Suprapubic skin (tissue), 4 donors: ENCODE data around the gene REM2. TPM values are rescaled to one million over a fixed set of nuclear protein-coding genes. Genes with fewer than 3 reads are reported as not detected.

Experiments
- DNase-seq, 2 donors: peaks; one replicate each; pipeline ENCODE4 v3.0.0-alpha.2; 2019; ENCODE audit warnings: low spot score in 2 of 2
- H3K27ac ChIP-seq: fragments of 200-600 bp; sonication (generic); one replicate; pipeline ENCODE4 v1.5.1; 2019
- H3K27me3 ChIP-seq: fragments of 200-600 bp; sonication (generic); one replicate; pipeline ENCODE4 v1.5.1; 2019
- H3K36me3 ChIP-seq: fragments of 200-600 bp; sonication (generic); one replicate; pipeline ENCODE4 v1.5.1; 2019
- H3K4me1 ChIP-seq: fragments of 200-600 bp; sonication (generic); one replicate; pipeline ENCODE4 v1.5.1; 2019
- H3K4me3 ChIP-seq: fragments of 200-600 bp; sonication (generic); one replicate; pipeline ENCODE4 v1.5.1; 2019; ENCODE audit warnings: mild to moderate bottlenecking
- H3K9me3 ChIP-seq: fragments of 200-600 bp; sonication (generic); one replicate; pipeline ENCODE4 v1.5.1; 2019
- CTCF ChIP-seq, 2 donors: fragments of 200-600 bp in 1 of 2; fragments of 450-650 bp in 1 of 2; sonication (generic) in 1 of 2; IDR thresholded peaks; one replicate each; pipeline ENCODE4 v1.5.1; 2016 to 2019; ENCODE audit warnings: antibody characterized with exemption in 2 of 2, mild to moderate bottlenecking in 1 of 2, moderate library complexity in 1 of 2
- EP300 ChIP-seq: sonication (generic); formaldehyde crosslinking; IDR thresholded peaks from one replicate; pipeline ENCODE4 v1.6.1; 2017; ENCODE audit warnings: antibody characterized with exemption
- POLR2A ChIP-seq, 2 donors: fragments of 450-650 bp; IDR thresholded peaks; one replicate each; pipeline ENCODE4 v1.6.1; 2017; ENCODE audit warnings: antibody characterized with exemption in 2 of 2, mild to moderate bottlenecking in 2 of 2, moderate library complexity in 2 of 2
- POLR2AphosphoS5 ChIP-seq, 3 donors: sonication (generic); formaldehyde crosslinking; IDR thresholded peaks; one replicate each; pipeline ENCODE4 v1.6.1; 2017; ENCODE audit warnings: antibody characterized with exemption in 3 of 3
- WGBS: methylation state at CpG from one replicate; pipeline ENCODE4 v1.1.5; 2018; 5-methylcytosine and 5-hydroxymethylcytosine counted together
- total RNA-seq, 4 donors: library from RNA; depleted of rRNA; stranded (reverse); fragments of >200 nt; gene quantifications; one replicate each; pipeline ENCODE4 v1.1.0, GENCODE V29; 2016

REM2 gene
- total RNA-seq, 4 donors from 2014 or later, result 0.89 to 5.4 (median 1.2) TPM

DNA sequence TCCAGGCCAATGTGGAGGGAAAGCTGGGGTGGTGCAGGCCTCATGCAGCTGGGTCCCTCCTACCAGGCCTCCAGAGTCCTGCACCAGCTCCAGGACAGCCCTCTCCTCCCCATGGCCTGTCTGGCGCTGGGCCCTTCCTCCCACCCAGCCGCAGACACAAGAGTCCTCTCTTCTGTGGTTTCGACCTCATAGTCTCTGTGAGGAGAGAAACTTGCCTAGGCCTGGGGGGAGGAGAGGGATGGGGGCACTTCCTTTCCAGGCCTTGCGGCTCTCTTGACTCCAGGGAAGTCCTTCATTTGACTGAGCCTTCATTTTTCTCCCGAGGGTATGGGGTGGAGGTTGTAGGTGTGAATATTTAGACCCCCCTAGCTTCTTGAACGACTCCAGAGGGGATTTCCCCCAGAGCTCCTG, 44.4 kb upstream of the REM2 start:
- TF ChIP-seq CTCF (IDR thresholded peaks at IDR 0.05), result no peak
- TF ChIP-seq POLR2AphosphoS5 (IDR thresholded peaks at IDR 0.05), result no peak
- no peak for TF ChIP-seq EP300
- TF ChIP-seq POLR2A (IDR thresholded peaks at IDR 0.05), result no peak
- DNase-seq, result peak in 1 of 2 donors; percentile 81
- Histone ChIP-seq H3K4me1 (peaks cover 58% of the 10 kb centered on the region), H3K36me3 (peaks cover 32% of the 10 kb centered on the region), H3K27ac (peak overlapping the region; percentile 96), H3K9me3 (no peaks in the 10 kb centered on the region), H3K4me3 (peak overlapping the region; percentile 86), H3K27me3 (no peaks in the 10 kb centered on the region)
- WGBS, result 16% methylated on average over 3 of the region's 6 CpGs

GRCh38 chr14:22839159-22839779, 43.8 kb upstream of the REM2 start:
- H3K4me1 ChIP-seq, result peaks cover 60% of the 10 kb centered on the region
- peak; percentile 89 to 90 for DNase-seq

GRCh38 chr14:22841311-22841710, 41.7 kb upstream of the REM2 start:
- no peaks in the 10 kb centered on the region for H3K27me3 ChIP-seq
- no peak for DNase-seq
- H3K27ac ChIP-seq, result peak overlapping the region; percentile 55
- no peak for TF ChIP-seq CTCF (IDR thresholded peaks at IDR 0.05)
- TF ChIP-seq POLR2AphosphoS5 (IDR thresholded peaks at IDR 0.05), result no peak
- TF ChIP-seq EP300, result no peak
- TF ChIP-seq POLR2A (IDR thresholded peaks at IDR 0.05), result no peak
- peaks cover 71% of the 10 kb centered on the region for H3K4me1 ChIP-seq
- no peak overlapping the region for H3K4me3 ChIP-seq
- H3K9me3 ChIP-seq, result no peaks in the 10 kb centered on the region
- WGBS, result 84% methylated on average over 8 of the region's 9 CpGs
- H3K36me3 ChIP-seq, result peaks cover 52% of the 10 kb centered on the region

More at GRCh38 chr14:22839159-22839779, 43.8 kb upstream of the REM2 start:
- peak overlapping the region; percentile 86 for H3K4me3 ChIP-seq
- no peak for TF ChIP-seq EP300
- TF ChIP-seq CTCF (IDR thresholded peaks at IDR 0.05), result no peak
- TF ChIP-seq POLR2AphosphoS5 (IDR thresholded peaks at IDR 0.05), result peak in 2 of 3 donors; percentile 64 to 77
- TF ChIP-seq POLR2A (IDR thresholded peaks at IDR 0.05), result peak in 1 of 2 donors; percentile 63
- peaks cover 32% of the 10 kb centered on the region for H3K36me3 ChIP-seq
- H3K27ac ChIP-seq, result peak overlapping the region; percentile 96
- WGBS, result 31% methylated on average over 6 of the region's 6 CpGs
- H3K9me3 ChIP-seq, result no peaks in the 10 kb centered on the region
- H3K27me3 ChIP-seq, result no peaks in the 10 kb centered on the region

DNA sequence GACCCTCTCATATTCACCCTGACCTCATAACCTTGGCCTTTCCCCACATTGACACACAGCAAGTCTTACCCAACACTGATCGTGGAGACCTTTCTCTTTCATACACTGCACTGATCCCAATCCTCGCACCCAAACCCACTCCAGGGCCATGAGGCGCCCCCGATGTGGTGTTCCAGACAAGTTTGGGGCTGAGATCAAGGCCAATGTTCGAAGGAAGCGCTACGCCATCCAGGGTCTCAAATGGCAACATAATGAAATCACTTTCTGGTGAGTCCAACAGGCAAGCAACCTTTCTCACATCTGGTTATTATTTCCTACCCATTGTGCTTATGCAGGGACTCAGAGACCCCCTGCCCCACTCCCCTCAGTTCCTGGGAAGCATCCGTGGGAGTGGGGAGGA, 41.3 kb upstream of the REM2 start:
- no peak overlapping the region for H3K4me3 ChIP-seq
- TF ChIP-seq CTCF (IDR thresholded peaks at IDR 0.05), result no peak
- no peak for TF ChIP-seq EP300
- WGBS, result 91% methylated on average over 8 of the region's 8 CpGs
- no peaks in the 10 kb centered on the region for H3K27me3 ChIP-seq
- H3K27ac ChIP-seq, result peak overlapping the region; percentile 55
- H3K9me3 ChIP-seq, result no peaks in the 10 kb centered on the region
- peaks cover 75% of the 10 kb centered on the region for H3K4me1 ChIP-seq
- H3K36me3 ChIP-seq, result peaks cover 57% of the 10 kb centered on the region
- no peak for DNase-seq

DNA sequence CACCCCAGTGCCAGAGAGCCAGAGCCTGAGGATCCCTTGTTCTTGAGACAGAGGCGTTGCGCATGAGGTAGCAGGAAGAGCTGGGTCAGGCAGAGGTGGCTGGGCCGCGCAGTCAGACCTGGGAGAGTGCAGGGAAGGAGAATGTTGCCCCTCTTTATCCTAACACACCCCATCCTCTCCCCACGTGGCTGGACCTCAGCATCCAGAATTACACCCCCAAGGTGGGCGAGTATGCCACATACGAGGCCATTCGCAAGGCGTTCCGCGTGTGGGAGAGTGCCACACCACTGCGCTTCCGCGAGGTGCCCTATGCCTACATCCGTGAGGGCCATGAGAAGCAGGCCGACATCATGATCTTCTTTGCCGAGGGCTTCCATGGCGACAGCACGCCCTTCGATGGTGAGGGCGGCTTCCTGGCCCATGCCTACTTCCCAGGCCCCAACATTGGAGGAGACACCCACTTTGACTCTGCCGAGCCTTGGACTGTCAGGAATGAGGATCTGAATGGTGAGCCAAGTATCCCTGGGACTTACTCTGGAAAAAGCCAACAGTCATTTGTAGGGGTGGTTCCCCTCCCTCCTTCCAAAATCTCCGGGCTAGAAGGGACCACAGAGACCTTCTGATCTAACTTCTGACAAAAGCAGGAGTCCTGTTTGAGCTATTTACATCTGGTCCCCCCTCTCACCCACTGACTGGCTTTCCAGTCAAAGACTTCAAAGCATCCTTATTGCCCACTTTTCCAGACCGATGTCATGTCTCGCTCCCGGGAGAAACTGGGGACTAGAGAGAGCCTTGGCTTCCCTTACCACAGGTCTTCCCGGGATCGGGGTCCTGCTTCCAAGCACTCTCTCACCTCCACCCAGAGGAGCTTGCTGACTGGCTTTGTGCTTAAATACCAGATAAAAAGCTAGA, 40.6 kb upstream of the REM2 start:
- H3K9me3 ChIP-seq, result no peaks in the 10 kb centered on the region
- peak in 1 of 2 donors; percentile 51 for DNase-seq
- peaks cover 82% of the 10 kb centered on the region for H3K4me1 ChIP-seq
- H3K27me3 ChIP-seq, result no peaks in the 10 kb centered on the region
- peak overlapping the region; percentile 35 for H3K27ac ChIP-seq
- WGBS, result 84% methylated on average over 28 of the region's 28 CpGs
- no peak for TF ChIP-seq CTCF (IDR thresholded peaks at IDR 0.05)
- TF ChIP-seq POLR2AphosphoS5 (IDR thresholded peaks at IDR 0.05), result no peak
- TF ChIP-seq EP300, result no peak
- no peak for TF ChIP-seq POLR2A (IDR thresholded peaks at IDR 0.05)
- peaks cover 60% of the 10 kb centered on the region for H3K36me3 ChIP-seq
- no peak overlapping the region for H3K4me3 ChIP-seq
